GM06990 (cell line): ENCODE data around the gene NFATC2IP.
"Not testable (repeated sequence)": the region's sequence is repeated elsewhere in the genome, so short reads cannot be mapped to it uniquely, and the experiment has no call there.

ENCODE experiments used
- DNase-seq: peaks from one replicate; pipeline ENCODE4 v3.0.0-alpha.2; 2011; ENCODE audit not compliant: insufficient read length; ENCODE audit errors: extremely low read depth
- H3K27me3 ChIP-seq: replicated peaks from 2 replicates; pipeline ENCODE4 v1.6.0; 2011; ENCODE audit warnings: low read length; ENCODE audit not compliant: control insufficient read depth, insufficient read depth
- H3K36me3 ChIP-seq: 2 replicates; pipeline ENCODE4 v1.5.1; 2011; ENCODE audit warnings: low read length; ENCODE audit not compliant: control insufficient read depth, insufficient read depth
- H3K4me3 ChIP-seq: replicated peaks from 2 replicates; pipeline ENCODE4 v1.5.1; 2011; ENCODE audit warnings: low read depth, mild to moderate bottlenecking, control low read depth, low read length
- TF ChIP-seq, protein P1 (sequence below): IDR thresholded peaks from 2 replicates; pipeline ENCODE4 v1.5.1; 2011; ENCODE audit warnings: low read length, control low read depth, mild to moderate bottlenecking, inconsistent platforms; ENCODE audit not compliant: insufficient read depth, poor library complexity, severe bottlenecking

Gene NFATC2IP

DNA sequence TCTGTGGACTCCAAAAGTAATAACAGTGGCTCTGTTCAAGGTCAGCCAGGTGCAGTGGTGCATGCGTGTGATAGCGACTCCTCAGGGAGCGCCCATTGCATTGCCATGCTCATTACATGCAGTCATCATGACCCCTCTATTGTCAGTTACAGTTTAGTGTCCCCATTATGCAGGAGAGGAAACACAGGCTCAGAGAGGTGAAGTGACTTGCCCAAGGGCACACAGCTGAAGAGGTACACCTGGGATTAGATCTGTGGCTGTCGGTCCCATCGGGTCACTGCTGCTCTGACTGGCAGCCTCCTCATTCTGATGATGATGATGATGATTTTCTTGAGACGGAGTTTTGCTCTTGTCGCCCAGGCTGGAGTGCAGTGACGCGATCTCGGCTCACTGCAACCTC, 41.8 kb downstream of the NFATC2IP start:
- Histone ChIP-seq H3K36me3 (no peaks in the 10 kb centered on the region; the same call in 1 of the 2 replicates), H3K27me3 (no peaks in the 10 kb centered on the region), H3K4me3 (no peak overlapping the region)
- DNase-seq = no peak
- TF ChIP-seq, protein P1, sequence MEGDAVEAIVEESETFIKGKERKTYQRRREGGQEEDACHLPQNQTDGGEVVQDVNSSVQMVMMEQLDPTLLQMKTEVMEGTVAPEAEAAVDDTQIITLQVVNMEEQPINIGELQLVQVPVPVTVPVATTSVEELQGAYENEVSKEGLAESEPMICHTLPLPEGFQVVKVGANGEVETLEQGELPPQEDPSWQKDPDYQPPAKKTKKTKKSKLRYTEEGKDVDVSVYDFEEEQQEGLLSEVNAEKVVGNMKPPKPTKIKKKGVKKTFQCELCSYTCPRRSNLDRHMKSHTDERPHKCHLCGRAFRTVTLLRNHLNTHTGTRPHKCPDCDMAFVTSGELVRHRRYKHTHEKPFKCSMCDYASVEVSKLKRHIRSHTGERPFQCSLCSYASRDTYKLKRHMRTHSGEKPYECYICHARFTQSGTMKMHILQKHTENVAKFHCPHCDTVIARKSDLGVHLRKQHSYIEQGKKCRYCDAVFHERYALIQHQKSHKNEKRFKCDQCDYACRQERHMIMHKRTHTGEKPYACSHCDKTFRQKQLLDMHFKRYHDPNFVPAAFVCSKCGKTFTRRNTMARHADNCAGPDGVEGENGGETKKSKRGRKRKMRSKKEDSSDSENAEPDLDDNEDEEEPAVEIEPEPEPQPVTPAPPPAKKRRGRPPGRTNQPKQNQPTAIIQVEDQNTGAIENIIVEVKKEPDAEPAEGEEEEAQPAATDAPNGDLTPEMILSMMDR = no peak

DNA sequence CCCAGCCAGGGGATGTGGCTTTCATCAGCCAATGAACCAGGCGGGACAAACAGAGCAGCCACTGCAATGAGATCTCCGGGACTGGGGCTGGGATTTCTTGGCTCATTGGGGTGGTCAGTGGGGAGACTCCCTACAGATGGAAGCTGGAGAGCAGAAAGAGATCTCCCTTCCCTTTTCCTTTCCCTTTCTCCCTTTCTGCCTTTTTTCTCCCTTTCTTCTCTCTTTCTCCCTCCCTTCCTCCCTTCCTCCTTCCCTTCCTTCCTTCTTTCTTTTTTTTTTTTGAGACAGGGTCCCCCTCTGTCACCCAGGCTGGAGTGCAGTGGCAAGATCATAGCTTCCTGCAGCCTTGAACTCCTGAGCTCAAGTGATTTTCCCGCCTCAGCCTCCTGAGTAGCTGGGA, 48.1 kb downstream of the NFATC2IP start:
- no peaks in the 10 kb centered on the region for H3K27me3 ChIP-seq
- H3K4me3 ChIP-seq = no peak overlapping the region
- no peak for DNase-seq
- no peaks in the 10 kb centered on the region for H3K36me3 ChIP-seq
- TF ChIP-seq, protein P1 = no peak

DNA sequence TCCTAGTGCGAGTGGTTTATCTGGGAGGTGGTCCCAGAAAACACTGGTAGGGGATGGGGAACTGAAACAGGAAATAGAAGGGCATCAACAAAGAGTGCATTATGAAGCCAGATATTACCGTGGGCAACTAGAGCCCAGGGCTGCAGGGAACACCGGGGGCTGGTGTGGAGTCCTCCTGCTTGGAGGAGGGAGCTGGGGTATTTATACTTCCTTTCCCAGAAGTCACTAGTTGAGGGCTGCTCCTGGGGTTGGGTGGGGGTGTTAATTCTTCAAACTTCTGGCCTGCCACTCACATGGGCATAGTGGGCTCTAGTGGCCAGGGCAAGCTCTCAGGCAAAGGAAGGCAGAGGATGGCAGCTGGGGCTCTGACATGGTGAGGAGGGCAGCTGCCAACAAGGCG, 48.8 kb downstream of the NFATC2IP start:
- Histone ChIP-seq H3K36me3 (no peaks in the 10 kb centered on the region), H3K27me3 (no peaks in the 10 kb centered on the region), H3K4me3 (no peak overlapping the region)
- TF ChIP-seq, protein P1 = no peak
- no peak for DNase-seq

DNA sequence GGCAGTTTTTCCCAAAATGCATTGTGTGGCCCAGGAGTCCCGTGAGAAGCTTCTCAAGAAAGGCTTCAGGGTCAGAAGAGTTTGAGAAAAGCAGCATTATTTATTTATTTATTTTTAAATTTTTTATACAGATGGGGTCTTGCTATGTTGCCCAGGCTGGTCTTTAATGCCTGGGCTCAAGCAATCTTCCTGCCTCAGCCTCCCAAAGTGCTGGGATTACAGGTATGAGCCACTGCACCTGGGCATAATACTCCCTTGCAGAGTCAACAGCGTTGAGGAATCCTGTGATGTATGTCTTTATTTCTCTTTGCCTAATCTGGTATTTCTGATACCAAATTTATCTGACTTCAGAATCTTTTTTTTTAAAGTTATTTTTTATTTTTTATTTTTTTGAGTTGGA, 49.3 kb downstream of the NFATC2IP start:
- H3K36me3 ChIP-seq = no peaks in the 10 kb centered on the region
- no peak for DNase-seq
- no peak overlapping the region for H3K4me3 ChIP-seq
- no peaks in the 10 kb centered on the region for H3K27me3 ChIP-seq
- TF ChIP-seq, protein P1 = no peak

DNA sequence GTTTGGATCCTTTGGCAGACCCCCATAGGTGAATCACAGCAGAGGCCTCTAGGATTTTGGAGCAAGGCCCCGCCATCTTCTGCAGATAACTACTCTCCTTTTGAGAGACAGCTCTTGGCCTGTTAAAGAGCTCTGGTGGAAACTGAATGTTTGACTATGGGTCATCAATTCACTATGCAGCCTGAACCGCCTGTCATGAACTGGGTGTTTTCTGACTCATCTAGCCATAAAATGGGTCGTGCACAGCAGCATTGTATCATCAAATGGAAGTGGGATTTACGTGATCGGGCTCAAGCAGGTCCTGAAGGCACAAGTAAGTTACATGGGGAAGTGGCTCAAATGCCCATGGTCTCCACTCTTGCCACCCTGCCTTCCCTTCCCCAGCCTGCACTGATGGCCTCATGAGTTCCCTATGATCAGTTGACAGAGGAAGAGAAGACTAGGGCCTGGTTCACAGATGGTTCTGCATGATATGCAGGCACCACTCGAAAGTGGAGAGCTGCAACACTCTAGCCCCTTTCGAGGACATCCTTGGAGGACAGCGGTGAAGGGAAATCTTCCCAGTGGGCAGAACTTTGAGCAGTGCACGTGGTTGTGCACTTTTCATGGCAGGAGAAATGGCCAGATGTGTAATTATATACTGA, 53.9 kb downstream of the NFATC2IP start:
- not testable (repeated sequence) for H3K27me3 ChIP-seq, H3K36me3 ChIP-seq, H3K4me3 ChIP-seq, DNase-seq

DNA sequence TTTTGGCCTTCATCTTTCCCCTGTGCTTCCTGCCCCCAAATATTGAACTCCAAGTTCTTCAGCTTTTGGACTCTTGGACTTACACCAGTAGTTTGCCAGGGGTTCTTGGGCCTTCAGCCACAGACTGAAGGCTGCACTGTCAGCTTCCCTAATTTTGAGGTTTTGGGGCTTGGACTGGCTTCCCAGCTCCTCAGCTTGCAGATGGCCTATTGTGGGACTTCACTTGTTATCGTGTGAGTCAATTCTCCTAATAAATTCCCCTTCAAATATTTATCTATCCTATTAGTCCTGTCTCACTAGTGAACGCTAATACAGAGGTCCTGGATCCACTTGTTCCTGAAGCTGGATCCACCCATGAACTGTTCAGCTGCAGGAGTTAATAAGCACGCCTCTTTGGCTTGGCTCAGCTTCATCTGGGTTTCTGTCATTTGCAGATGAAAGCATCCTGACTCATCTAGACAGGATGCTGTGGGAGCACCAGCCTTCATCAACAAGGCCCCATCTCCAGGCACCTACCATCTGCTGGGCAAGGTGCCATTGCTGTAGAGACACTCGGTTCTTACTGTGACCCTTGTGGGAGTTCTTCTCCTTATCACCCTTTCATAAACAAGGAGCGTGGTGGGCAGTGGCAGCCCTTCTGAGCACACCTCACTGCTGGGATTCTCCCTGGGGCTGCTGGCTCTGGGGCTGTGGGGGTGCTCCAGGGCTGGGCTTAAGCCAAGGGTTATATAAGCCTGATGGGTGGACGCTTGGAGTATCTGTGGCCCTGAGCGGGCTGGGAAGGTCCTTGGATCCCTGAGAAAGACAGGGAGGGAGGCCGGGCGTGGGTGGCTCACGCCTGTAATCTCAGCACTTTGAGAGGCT, 57.2 kb downstream of the NFATC2IP start:
- DNase-seq = no peak
- TF ChIP-seq, protein P1 = no peak
- Histone ChIP-seq H3K36me3 (no peaks in the 10 kb centered on the region), H3K27me3 (no peaks in the 10 kb centered on the region), H3K4me3 (no peak overlapping the region)
